Hindlimb muscle (tissue), 1 donor: ENCODE data around the gene GPBP1L1. TPM values are rescaled to one million over a fixed set of nuclear protein-coding genes. Genes with fewer than 3 reads are reported as not detected.
A peak's percentile ranks its signal among the peaks of the same experiment; 100 is the strongest.
"Not testable (repeated sequence)": the region's sequence is repeated elsewhere in the genome, so short reads cannot be mapped to it uniquely, and the experiment has no call there.

Source experiments
- DNase-seq: peaks from one replicate; pipeline ENCODE4 v3.0.0-alpha.2; 2013
- polyA plus RNA-seq: library from polyadenylated mRNA; unstranded; fragments of 120-200 nt; gene quantifications from one replicate; pipeline ENCODE4 v1.2.1, GENCODE V29; 2013; ENCODE audit not compliant: insufficient read length

GPBP1L1 gene, protein sequence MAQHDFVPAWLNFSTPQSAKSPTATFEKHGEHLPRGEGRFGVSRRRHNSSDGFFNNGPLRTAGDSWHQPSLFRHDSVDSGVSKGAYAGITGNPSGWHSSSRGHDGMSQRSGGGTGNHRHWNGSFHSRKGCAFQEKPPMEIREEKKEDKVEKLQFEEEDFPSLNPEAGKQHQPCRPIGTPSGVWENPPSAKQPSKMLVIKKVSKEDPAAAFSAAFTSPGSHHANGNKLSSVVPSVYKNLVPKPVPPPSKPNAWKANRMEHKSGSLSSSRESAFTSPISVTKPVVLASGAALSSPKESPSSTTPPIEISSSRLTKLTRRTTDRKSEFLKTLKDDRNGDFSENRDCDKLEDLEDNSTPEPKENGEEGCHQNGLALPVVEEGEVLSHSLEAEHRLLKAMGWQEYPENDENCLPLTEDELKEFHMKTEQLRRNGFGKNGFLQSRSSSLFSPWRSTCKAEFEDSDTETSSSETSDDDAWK
- polyA plus RNA-seq = 66.9 TPM

DNA sequence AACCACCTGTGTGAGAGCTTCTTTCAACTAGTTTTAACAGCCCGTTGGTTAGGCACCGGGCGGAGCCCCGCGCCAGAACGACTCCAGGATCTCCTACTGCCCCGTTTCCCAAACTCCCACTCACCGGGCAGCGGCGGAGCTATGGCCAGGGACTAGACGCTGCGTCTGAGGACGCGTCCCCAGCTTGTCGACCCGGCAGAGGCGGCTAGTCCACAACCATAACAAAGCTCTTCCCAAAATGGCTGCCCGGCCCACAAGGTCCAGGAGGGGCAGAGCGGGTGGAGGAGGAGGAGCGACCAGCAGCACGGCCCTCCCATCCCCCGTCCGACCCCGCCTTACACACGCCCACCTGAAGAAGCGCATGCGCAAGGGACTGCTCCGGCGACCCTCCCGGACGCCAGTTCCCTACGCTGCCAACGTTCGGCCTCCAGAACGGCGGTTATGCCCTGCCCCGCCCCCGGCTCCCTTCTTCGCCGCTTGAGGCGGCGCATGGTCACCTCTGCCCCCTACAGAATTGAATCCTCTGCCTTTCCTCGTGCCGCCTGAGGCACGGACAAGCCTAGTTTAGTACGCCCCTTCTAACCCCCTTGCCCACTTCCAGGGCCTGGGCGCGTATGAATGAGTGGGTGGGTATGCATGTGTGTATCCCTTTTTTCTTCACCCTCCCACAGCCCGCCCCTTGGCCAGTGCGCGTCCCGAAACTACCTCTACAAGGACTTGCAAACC lies at the start of gene GPBP1L1:
Gene GPBP1L1, minus strand, starts transcription at position 246 of the 726 bp plus-strand sequence. CDS start 27,446 bp downstream, outside the sequence.
- peak; percentile 98 for DNase-seq

- DNase-seq = no peak
Observed at GRCh38 chr1:45730780-45731319, 44.5 kb upstream of the GPBP1L1 start.

DNA sequence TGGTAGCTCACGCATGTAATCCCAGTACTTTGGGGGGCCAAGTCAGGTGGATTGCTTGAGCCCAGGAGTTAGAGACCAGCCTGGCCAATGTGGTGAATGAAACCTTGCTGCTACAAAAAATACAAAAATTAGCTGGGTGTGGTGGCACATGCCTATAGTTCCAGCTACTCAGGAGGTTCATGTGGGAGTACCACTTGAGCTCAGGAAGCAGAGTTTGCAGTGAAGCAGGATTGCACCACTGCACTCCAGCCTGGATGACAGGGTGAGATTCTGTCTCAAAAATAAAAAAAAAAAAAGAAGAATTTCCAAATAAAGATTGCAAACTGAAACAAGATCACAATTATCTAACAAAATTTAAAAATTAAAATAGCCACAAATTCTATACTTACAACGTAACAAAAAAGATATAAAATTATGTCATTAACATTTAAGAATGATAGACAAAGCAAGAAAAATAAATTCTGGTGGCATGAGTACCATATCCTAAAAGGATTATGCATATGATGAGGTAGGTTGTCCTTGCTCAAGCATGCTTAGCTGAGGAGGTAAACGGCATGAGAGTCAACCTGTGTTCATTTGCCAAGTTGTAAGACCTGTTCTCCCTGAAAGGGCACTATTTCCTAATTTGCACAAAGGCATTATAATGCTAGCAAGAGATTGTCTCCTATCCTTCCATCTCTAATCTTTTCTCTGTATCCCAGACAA lies 43.9 kb upstream of the GPBP1L1 start:
- DNase-seq = no peak

- not testable (repeated sequence) for DNase-seq
Observed at GRCh38 chr1:45726007-45726406, 39.7 kb upstream of the GPBP1L1 start.

DNA sequence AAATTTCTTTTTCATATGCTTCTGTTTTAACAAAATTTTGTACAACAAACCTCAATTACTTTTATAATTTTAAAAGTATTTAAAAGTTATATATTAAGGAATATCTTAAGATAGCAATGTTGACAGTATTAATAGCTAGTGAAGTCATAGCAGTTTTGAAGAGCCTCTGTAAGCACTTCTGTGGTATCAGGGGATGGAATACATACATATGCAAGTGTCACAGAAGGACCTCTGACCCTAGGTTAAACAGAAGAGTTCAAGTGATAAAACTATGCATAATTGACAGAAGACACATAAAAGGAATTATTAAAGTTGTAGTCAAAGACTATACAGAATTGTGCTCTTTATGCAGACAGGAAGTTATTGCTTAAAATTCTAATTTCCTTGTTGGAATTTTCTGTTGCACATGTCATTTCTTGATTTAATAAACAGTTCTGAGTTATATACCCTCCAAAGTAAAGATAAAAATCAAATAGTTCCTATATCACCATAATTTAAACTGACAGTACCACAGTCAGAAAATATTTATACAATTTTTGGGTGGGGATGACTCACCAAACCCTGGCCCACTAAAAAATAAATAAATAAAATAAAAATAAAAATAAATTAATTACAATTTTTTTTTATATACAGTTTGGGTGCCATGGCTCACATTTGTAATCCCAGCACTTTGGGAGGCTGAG lies 37.1 kb upstream of the GPBP1L1 start:
- DNase-seq = no peak

GRCh38 chr1:45722809-45723208 lies 36.5 kb upstream of the GPBP1L1 start:
- DNase-seq = no peak

DNA sequence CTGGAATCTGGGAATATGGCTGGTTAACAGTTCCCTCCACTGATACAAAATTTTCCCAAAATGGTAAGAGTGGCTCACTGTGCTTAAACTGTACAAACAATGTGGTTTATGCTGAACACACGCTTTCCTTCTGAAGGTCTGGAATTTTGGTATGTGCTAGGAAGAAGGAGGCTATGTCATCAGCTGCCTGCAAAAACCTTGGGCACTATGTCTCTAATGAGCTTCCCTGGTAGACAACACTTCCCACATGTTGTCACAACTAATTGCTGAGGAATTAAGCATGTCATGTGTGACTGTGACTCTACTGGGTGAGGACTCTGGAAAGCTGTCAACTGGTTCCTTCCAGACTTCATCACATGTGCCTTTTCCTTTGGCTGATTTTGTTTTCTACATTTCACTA lies 34.9 kb upstream of the GPBP1L1 start:
- no peak for DNase-seq

- no peak for DNase-seq
Observed at GRCh38 chr1:45718289-45718688, 32.0 kb upstream of the GPBP1L1 start.

DNA sequence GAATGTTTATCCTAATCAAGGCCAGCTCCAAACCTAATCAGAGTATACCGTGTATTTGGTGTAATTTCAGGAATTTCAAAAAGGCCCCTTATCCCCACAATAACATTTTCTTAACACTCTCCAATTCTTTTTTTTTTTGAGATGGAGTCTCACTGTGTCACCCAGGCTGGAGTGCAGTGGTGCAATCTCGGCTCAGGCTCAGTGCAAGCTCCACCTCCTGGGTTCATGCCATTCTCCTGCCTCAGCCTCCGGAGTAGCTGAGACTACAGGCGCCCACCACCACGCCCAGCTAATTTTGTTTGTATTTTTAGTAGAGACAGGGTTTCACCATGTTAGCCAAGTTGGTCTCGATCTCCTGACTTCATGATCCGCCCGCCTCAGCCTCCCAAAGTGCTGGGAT lies 31.1 kb upstream of the GPBP1L1 start:
- DNase-seq = not testable (repeated sequence)

DNA sequence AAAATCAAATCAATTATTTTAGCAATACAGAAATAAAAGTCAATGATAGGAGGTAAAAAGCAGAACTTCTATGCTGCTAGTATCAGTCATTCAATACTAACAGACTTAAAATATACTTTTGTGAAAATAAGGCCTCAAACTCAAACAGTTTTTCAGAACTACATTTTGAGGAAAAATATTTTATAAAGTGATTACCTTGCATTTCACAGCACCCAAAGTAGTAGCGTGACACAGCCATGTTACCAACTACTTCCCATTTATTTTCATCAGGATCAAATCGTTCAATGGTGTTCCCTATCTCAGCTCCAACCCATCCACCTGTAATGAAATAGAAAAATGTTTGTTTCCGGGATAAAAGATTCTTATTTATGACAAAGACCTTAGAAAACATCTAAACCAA lies 30.4 kb upstream of the GPBP1L1 start:
- DNase-seq = no peak

GRCh38 chr1:45713711-45714110 lies 27.4 kb upstream of the GPBP1L1 start:
- DNase-seq = no peak

DNA sequence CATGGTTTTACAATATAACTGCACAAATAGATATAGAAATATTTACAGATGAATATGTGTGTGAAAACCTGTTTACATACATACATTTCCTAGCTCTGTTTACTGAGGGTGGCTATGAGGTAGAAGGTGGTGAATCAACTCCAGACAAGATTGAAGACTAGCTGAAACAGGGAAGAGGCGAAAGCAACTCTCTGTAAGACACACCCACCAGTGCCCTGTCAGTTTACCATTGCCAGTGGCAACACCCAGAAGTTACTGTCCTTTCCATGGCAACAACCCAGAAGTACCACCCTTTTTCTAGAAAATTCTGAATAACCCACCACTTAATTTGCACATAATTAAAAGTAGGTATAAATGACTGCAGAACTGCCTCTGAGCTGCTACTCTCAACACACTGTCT lies 18.3 kb upstream of the GPBP1L1 start:
- no peak for DNase-seq

DNA sequence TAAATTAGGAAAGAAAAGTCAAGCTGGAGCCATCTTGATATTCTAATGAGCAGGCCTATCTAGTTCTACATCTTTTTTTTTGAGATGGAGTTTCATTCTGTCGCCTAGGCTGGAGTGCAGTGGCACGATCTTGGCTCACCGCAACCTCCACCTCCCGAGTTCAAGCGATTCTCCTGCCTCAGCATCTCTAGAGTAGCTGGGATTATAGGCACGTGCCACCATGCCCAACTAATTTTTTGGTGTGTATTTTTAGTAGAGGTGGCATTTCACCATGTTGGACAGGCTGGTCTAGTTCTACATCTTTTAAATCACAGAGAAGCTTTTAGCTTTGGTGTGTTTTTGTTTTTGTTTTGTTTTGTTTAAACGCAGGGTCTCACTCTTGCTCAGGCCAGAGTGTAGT lies 8.5 kb upstream of the GPBP1L1 start:
- DNase-seq = no peak

GRCh38 chr1:45693811-45694210 lies 7.5 kb upstream of the GPBP1L1 start:
- not testable (repeated sequence) for DNase-seq

DNA sequence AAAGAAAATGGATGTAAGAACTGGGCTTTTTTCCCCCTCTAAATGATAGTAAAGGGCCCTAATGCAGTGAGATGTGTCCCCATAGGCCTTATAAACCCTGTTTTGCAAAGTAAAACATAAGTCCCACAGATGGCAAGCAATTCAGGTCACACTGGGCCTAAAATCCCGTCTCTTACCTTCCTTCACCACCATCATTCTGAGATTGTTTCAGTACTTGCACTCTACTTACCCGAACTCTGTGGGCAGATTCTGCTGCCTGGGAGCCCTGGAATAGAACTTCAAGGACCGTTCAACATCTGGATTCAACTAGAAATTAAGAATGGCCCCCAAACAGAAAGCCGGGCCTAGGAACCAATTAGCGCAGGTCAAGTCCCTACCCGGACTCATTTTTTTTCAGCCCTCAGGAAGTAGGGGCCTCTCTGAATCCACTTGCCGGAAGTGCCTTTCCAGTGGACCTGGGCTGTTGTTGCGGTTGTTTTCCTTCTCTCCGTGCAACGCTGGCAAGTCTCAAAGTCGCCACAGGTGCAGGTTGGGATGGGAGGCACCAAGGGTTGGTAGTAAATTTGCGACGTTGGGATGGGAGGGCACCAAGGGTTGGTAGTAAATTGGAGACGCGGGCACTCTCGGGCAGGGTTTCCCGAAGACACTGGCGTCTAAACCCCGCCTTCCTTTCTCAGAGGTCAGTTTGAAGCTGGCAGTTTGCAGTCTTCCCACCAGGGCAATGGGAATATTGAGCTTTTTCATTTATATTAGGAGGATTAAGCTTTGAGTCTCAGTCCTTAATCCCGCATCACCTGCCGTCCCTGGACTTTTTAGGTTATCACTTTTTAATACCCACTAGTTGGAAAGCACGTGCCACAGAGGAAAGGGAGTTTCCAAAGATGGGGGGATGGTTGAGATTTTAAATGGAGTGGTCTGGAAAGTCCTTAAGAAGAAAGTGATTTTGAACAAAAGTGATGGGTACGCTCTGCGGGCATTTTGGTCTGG lies 1.7 kb upstream of the GPBP1L1 start, which contains the start of gene TMEM69:
Gene TMEM69, plus strand, starts transcription at position 428 of the 987 bp plus-strand sequence. CDS start 2,888 bp downstream, outside the sequence.
- DNase-seq = peak; percentile 90

DNA sequence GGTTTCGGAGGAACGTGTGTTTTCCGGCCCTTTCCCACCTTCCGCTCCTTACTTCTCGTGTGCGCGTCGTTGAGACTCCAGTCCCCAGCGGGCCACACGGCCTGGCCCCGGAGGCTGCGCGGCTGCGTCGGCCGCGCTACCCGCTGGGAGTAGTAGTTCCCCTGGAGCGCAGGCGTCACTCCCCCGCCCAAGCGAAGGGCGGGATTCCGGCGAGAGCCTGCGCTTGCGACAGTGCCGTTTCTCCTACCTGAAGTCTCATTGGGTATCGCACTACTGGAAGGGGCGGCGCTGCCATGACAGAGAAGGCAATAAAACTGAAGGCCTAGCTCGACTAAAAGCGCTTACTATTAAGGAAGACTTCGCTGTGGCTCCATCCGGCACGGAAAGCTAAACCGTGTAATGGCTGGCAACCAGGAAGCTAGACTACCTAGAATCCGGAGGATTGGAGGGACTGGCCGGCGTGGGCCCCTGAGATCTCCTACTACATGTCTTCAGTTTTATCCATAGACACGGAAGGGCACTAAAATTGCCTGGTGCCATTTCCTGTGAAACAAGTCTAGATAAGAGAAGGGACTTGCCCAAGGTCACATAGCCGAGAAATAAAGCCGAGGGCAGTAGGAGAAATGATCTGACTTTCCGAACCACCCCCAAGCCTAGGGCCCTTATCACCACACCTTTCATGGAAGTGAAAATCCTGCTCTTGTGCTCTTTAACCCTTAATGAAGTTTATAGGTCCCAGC lies 851 bp upstream of the GPBP1L1 start:
- DNase-seq = peak; percentile 99

- DNase-seq = peak; percentile 67
Observed at GRCh38 chr1:45686015-45686287, 382 bp downstream of the GPBP1L1 start.

GRCh38 chr1:45685308-45686014 lies 872 bp downstream of the GPBP1L1 start:
- peak; percentile 0 for DNase-seq

DNA sequence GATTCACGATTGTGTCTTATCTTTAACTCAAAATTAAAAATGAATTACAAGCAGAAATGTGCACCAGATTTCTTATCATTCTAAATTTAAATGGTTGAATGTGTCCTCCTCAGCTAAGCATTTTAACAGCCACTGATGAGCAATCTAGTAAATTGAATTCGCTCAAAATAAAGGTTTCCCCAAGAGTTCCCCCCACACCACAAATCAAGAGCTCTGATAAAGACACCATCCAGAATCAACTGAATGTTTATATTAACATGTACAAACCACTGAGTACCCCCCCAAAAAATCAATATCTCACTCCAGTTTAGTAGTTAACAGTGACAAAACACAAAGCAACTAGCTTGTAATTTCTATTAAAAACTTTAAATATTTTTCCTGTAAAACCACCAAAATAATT lies 1.9 kb downstream of the GPBP1L1 start:
- no peak for DNase-seq

DNA sequence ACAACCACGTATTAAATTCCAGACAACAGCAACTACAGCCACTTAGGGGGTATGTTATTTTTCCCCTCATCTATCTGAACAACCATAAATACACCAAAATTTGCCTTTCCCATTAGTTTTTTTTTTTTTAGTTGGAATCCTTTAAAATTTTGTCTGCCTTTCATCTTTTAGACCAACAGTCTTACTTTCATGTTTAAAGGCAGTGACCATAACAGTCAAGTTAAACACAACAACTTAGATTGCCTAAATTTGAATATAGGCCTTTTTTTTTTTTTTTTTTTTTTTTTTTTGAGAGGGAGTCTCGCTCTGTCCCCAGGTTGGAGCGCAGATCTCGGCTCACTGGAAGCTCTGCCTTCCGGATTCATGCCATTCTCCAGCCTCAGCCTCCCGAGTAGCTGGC lies 3.4 kb downstream of the GPBP1L1 start:
- DNase-seq = no peak
